ENCODE measurements around the gene RNF168. TPM values are rescaled to one million over a fixed set of nuclear protein-coding genes. Genes with fewer than 3 reads are reported as not detected.
"Not testable (repeated sequence)": the region's sequence is repeated elsewhere in the genome, so short reads cannot be mapped to it uniquely, and the experiment has no call there.

Gene RNF168
- total RNA-seq, 1 donor from 2014 or later = 16.0 TPM

DNA sequence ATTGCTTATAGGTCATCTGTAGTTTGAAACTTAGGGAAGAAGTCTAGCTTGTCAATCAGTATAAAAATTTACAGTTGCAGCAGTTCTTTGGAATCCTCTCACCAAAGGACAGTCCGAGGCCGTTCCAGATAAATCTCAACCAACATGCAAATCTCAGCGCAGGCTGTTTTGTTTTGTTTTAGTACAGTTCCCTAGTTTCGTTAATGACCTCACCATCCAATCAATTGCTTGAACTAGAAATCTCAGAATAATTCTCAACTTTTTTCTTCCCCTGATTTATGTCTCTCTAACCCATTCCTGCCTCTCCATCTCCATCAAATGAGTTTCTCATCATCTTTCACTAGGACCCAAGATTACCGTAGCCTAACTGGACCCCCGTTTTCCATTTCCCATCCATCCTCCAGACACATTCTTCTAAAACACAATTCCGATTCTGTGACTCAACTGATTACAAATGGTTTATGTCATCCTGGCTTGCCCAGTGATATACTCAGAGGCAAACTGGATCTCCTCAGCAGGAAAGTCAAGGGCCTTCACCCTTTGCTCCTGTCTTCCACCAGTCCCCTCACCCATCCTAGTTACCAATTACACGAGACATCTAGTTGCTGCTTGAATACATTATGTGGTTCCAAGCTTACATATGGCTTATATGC is 10.3 kb upstream of the RNF168 start:
- no peak overlapping the region for H3K27ac ChIP-seq
- peaks cover 0 to 9% of the 10 kb centered on the region in 2 donors for H3K9me3 ChIP-seq
- DNase-seq (ENCODE audit: low spot score in 2 of 2) = no peak
- intact Hi-C loops (cut with DNase I) = no loop called here
- no peak for TF ChIP-seq CTCF (IDR thresholded peaks at IDR 0.05)
- no peaks in the 10 kb centered on the region for H3K27me3 ChIP-seq
- no peaks in the 10 kb centered on the region for H3K4me1 ChIP-seq
- no peaks in the 10 kb centered on the region for H3K36me3 ChIP-seq
- no peak overlapping the region for H3K4me3 ChIP-seq

GRCh38 chr3:196511646-196512425 is 8.3 kb upstream of the RNF168 start:
- H3K4me1 ChIP-seq; H3K27me3 ChIP-seq; intact Hi-C loops (cut with DNase I); DNase-seq (ENCODE audit: low spot score in 2 of 2); H3K9me3 ChIP-seq; H3K4me3 ChIP-seq; H3K36me3 ChIP-seq; H3K27ac ChIP-seq: not testable (repeated sequence)

DNA sequence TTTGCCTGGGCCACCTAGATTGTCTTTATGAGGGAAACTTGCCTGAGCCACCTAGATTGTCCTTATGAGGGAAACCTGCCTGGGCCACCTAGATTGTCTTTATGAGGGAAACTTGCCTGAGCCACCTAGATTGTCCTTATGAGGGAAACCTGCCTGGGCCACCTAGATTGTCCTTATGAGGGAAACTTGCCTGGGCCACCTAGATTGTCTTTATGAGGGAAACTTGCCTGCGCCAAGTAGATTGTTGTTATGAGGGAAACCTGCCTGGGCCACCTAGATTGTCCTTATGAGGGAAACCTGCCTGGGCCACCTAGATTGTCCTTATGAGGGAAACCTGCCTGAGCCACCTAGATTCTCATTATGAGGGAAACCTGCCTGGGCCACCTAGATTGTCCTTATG is 7.5 kb upstream of the RNF168 start:
- H3K36me3 ChIP-seq; H3K9me3 ChIP-seq; H3K4me3 ChIP-seq; intact Hi-C loops (cut with DNase I); H3K27me3 ChIP-seq; H3K27ac ChIP-seq; DNase-seq (ENCODE audit: low spot score in 2 of 2); H3K4me1 ChIP-seq: not testable (repeated sequence)

GRCh38 chr3:196506687-196507086 is 3.1 kb upstream of the RNF168 start:
- intact Hi-C loops (cut with DNase I) = no loop called here
- peaks cover 0 to 4% of the 10 kb centered on the region in 2 donors for H3K4me1 ChIP-seq
- H3K4me3 ChIP-seq = no peak overlapping the region
- H3K27ac ChIP-seq = no peak overlapping the region
- no peaks in the 10 kb centered on the region for H3K27me3 ChIP-seq
- H3K36me3 ChIP-seq = no peaks in the 10 kb centered on the region
- no peak for DNase-seq (ENCODE audit: low spot score in 2 of 2)
- no peak for TF ChIP-seq CTCF (IDR thresholded peaks at IDR 0.05)
- no peaks in the 10 kb centered on the region for H3K9me3 ChIP-seq

DNA sequence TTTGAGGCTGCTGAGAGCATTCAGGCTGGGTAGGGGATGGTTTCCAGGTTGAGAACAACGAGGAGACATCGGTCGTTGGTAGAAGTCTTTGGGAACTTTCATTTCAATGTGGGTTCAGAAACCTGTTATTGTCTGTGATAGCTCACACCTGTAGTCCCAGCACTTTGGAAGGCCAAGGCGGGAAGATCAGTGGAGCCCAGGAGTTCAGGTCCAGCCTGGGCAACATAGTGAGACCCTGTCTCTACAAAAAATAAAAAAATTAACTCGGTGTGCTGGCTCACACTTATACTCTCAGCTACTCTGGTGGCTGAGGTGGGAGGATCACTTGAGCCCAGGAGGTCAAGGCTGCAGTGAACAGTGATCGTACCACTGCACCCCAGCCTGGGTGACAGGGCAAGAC is 988 bp upstream of the RNF168 start:
- Histone ChIP-seq H3K27ac (peak overlapping the region in 1 of 2 donors; percentile 97), H3K36me3 (no peaks in the 10 kb centered on the region), H3K4me3 (no peak overlapping the region), H3K27me3 (no peaks in the 10 kb centered on the region), H3K9me3 (no peaks in the 10 kb centered on the region), H3K4me1 (peaks cover 3 to 8% of the 10 kb centered on the region in 2 donors)
- DNase-seq (ENCODE audit: low spot score in 2 of 2) = no peak
- no peak for TF ChIP-seq CTCF (IDR thresholded peaks at IDR 0.05)
- intact Hi-C loops (cut with DNase I) = loop anchor here (5.0 kb wide), 3 partner anchors 238 to 962 kb away; partner anchors contain the start of genes PPP1R2 and TFRC

DNA sequence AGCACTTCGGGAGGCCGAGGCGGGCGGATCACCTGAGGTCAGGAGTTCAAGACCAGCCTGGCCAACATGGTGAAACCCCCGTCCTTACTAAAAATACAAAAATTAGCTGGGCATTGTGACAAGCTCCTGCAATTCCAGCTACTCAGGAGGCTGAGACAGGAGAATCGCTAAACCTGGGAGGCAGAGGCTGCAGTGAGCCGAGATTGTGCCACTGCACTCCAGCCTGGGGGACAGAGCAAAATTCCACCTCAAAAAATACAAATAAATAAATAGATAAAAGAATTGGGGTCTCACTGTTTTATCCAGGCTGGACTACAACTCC is 470 bp upstream of the RNF168 start:
- peak overlapping the region; percentile 76 to 90 for H3K4me3 ChIP-seq
- H3K36me3 ChIP-seq; H3K9me3 ChIP-seq; H3K27me3 ChIP-seq; DNase-seq (ENCODE audit: low spot score in 2 of 2); H3K4me1 ChIP-seq: not testable (repeated sequence)
- H3K27ac ChIP-seq = peak overlapping the region; percentile 94 to 97
- intact Hi-C loops (cut with DNase I) = loop anchor here (5.0 kb wide), 3 partner anchors 238 to 962 kb away; partner anchors contain the start of genes PPP1R2 and TFRC

DNA sequence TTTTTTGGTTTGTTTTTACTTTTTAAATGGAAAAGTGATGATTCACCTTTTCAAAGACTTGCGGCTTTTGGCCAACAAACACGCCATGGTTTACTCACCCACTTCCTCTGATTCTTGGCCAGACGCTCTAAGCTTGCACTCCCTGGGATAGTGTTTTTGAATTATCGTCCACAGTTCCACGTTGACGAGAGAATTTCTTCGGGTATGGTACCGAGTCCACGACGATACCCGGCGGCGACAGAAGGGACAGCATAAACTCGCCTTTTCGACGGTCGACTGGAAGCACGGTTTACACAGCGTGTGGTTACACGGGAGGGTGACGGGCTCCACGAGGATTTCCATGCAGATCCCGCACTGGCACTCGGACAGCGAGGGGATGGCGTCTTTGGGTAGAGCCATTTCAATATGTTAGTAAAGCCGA is 783 bp downstream of the RNF168 start:
- Histone ChIP-seq H3K27ac (peak overlapping the region; percentile 94 to 97), H3K4me3 (peak overlapping the region; percentile 76 to 90), H3K36me3 (no peaks in the 10 kb centered on the region), H3K9me3 (no peaks in the 10 kb centered on the region), H3K4me1 (peaks cover 3 to 10% of the 10 kb centered on the region in 2 donors), H3K27me3 (no peaks in the 10 kb centered on the region)
- DNase-seq (ENCODE audit: low spot score in 2 of 2) = peak in 1 of 2 donors; percentile 81
- no peak for TF ChIP-seq CTCF (IDR thresholded peaks at IDR 0.05)
- intact Hi-C loops (cut with DNase I) = loop anchor here (1.0 to 5.0 kb wide), 10 partner anchors 66 to 1052 kb away; partner anchors contain the start of genes BDH1, CEP19, FBXO45 and NCBP2

Measured in ascending aorta (tissue), 2 donors.